CD14-positive monocyte (primary cell): ENCODE measurements around the gene FKBP5. TPM values are rescaled to one million over a fixed set of nuclear protein-coding genes. Genes with fewer than 3 reads are reported as not detected.
A peak's percentile ranks its signal among the peaks of the same experiment; 100 is the strongest.

ENCODE experiments used
- DNase-seq, 3 donors: peaks; one replicate each; pipeline ENCODE4 v3.0.0-alpha.2; 2011 to 2022
- H2AFZ ChIP-seq: 2 replicates; pipeline ENCODE4 v1.6.0; 2012; ENCODE audit warnings: mild to moderate bottlenecking, low read depth, low read length, inconsistent platforms; ENCODE audit not compliant: insufficient read depth, poor library complexity, severe bottlenecking
- H3K27ac ChIP-seq, 2 donors: 1 replicate in 1 of 2; 2 replicates in 1 of 2; pipeline ENCODE4 v1.5.1; 2012 to 2013; ENCODE audit warnings: low read length in 2 of 2, control low read depth in 1 of 2, inconsistent platforms in 1 of 2, low read depth in 1 of 2, mild to moderate bottlenecking in 1 of 2
- H3K27me3 ChIP-seq, 2 donors: one replicate each; pipeline versions ENCODE4 v1.6.0 to v1.6.1; 2011 to 2013; ENCODE audit warnings: low read length in 2 of 2; ENCODE audit not compliant: control insufficient read depth in 2 of 2, insufficient read depth in 2 of 2
- H3K36me3 ChIP-seq, 2 donors: replicated peaks in 1 of 2; 1 replicate in 1 of 2; 2 replicates in 1 of 2; pipeline versions ENCODE4 v1.5.1 to v1.6.1; 2012 to 2013; ENCODE audit warnings: low read length in 2 of 2, control low read depth in 1 of 2, inconsistent platforms in 1 of 2, mild to moderate bottlenecking in 1 of 2; ENCODE audit not compliant: insufficient read depth in 2 of 2, control insufficient read depth in 1 of 2
- H3K4me1 ChIP-seq, 2 donors: 1 replicate in 1 of 2; 2 replicates in 1 of 2; pipeline versions ENCODE4 v1.5.1 to v1.6.1; 2012 to 2013; ENCODE audit warnings: low read length in 2 of 2, control low read depth in 1 of 2, inconsistent platforms in 1 of 2, mild to moderate bottlenecking in 1 of 2, moderate library complexity in 1 of 2; ENCODE audit not compliant: insufficient read depth in 2 of 2, control insufficient read depth in 1 of 2
- H3K4me2 ChIP-seq: replicated peaks from 2 replicates; pipeline ENCODE3; 2012; ENCODE audit warnings: low read length, moderate library complexity, mild to moderate bottlenecking; ENCODE audit not compliant: poor library complexity, severe bottlenecking; ENCODE audit errors: extremely low read depth
- H3K4me3 ChIP-seq, 3 experiments: fragments of 200-600 bp in 1 of 3; sonication (generic) in 1 of 3; replicated peaks in 1 of 3; 1 replicate in 2 of 3; 2 replicates in 1 of 3; pipeline ENCODE4 v1.5.1; 2011 to 2013; ENCODE audit warnings: low read length in 3 of 3, mild to moderate bottlenecking in 3 of 3, control low read depth in 2 of 3, low read depth in 2 of 3, inconsistent platforms in 1 of 3, moderate library complexity in 1 of 3
- H3K79me2 ChIP-seq: 2 replicates; pipeline ENCODE4 v1.6.0; 2012; ENCODE audit warnings: mild to moderate bottlenecking, control low read depth, inconsistent platforms, low read length, moderate library complexity; ENCODE audit not compliant: insufficient read depth
- H3K9ac ChIP-seq: 2 replicates; pipeline ENCODE4 v1.6.0; 2017; ENCODE audit warnings: low read length, mild to moderate bottlenecking; ENCODE audit not compliant: insufficient read depth, poor library complexity, severe bottlenecking
- H3K9me3 ChIP-seq, 2 donors: replicated peaks in 1 of 2; 1 replicate in 1 of 2; 2 replicates in 1 of 2; pipeline versions ENCODE4 v1.5.1 to v1.6.1; 2012 to 2013; ENCODE audit warnings: low read length in 2 of 2, control low read depth in 1 of 2; ENCODE audit not compliant: control insufficient read depth in 1 of 2, insufficient read depth in 1 of 2
- H4K20me1 ChIP-seq: 2 replicates; pipeline ENCODE4 v1.6.0; 2012; ENCODE audit warnings: mild to moderate bottlenecking, low read length, control low read depth, moderate library complexity; ENCODE audit not compliant: insufficient read depth
- H3K27ac Mint-ChIP-seq, 7 donors: one replicate each; pipeline ENCODE4 v1.8.0; 2020; ENCODE audit warnings: mild to moderate bottlenecking in 7 of 7, mixed read lengths in 7 of 7, moderate library complexity in 6 of 7, inconsistent platforms in 2 of 7
- H3K27me3 Mint-ChIP-seq, 3 donors: one replicate each; pipeline ENCODE4 v1.8.0; 2021 to 2022; ENCODE audit warnings: low read depth in 3 of 3, mild to moderate bottlenecking in 3 of 3, mixed read lengths in 3 of 3, moderate library complexity in 3 of 3, inconsistent platforms in 1 of 3
- H3K36me3 Mint-ChIP-seq, 2 donors: one replicate each; pipeline ENCODE4 v1.8.0; 2020; ENCODE audit warnings: mixed read lengths in 2 of 2, inconsistent platforms in 1 of 2, mild to moderate bottlenecking in 1 of 2
- H3K4me1 Mint-ChIP-seq: one replicate; pipeline ENCODE4 v1.8.0; 2020; ENCODE audit warnings: mild to moderate bottlenecking, mixed read lengths
- H3K4me3 Mint-ChIP-seq, 2 donors: one replicate each; pipeline ENCODE4 v1.8.0; 2020; ENCODE audit warnings: mild to moderate bottlenecking in 2 of 2, mixed read lengths in 2 of 2, moderate library complexity in 1 of 2
- H3K9me3 Mint-ChIP-seq, 7 donors: one replicate each; pipeline ENCODE4 v1.8.0; 2020 to 2022; ENCODE audit warnings: mixed read lengths in 7 of 7, mild to moderate bottlenecking in 6 of 7, moderate library complexity in 6 of 7, inconsistent platforms in 2 of 7
- WGBS: methylation state at CpG from one replicate; pipeline ENCODE4 v1.1.5; 2013; ENCODE audit warnings: missing lambda C conversion rate; ENCODE audit not compliant: insufficient coverage; 5-methylcytosine and 5-hydroxymethylcytosine counted together
- intact Hi-C, 2 donors: fragments of 100-400 bp; cut with micrococcal nuclease; formaldehyde crosslinking; loops; one replicate each; pipeline versions ENCODE4 v1.15.0 to v1.15.1; 2023
- polyA plus RNA-seq, 3 donors: library from polyadenylated mRNA; depleted of rRNA in 1 of 3; unstranded in 2 of 3; stranded (reverse) in 1 of 3; fragments of 300-500 nt in 2 of 3; fragments of >200 nt in 1 of 3; fragmentation: Illumina TruSeq in 2 of 3; gene quantifications; 1 replicate in 2 of 3; 2 replicates in 1 of 3; pipeline ENCODE4 v1.2.3, GENCODE V29; 2012 to 2021
- TF ChIP-seq, protein P1 (sequence below): fragments of 200-600 bp; IDR thresholded peaks from one replicate; pipeline ENCODE4 v1.8.0; 2022; ENCODE audit warnings: antibody characterized with exemption, mild to moderate bottlenecking

FKBP5 gene
- polyA plus RNA-seq, 3 donors = 20.2 to 58.5 (median 56.9) TPM

DNA sequence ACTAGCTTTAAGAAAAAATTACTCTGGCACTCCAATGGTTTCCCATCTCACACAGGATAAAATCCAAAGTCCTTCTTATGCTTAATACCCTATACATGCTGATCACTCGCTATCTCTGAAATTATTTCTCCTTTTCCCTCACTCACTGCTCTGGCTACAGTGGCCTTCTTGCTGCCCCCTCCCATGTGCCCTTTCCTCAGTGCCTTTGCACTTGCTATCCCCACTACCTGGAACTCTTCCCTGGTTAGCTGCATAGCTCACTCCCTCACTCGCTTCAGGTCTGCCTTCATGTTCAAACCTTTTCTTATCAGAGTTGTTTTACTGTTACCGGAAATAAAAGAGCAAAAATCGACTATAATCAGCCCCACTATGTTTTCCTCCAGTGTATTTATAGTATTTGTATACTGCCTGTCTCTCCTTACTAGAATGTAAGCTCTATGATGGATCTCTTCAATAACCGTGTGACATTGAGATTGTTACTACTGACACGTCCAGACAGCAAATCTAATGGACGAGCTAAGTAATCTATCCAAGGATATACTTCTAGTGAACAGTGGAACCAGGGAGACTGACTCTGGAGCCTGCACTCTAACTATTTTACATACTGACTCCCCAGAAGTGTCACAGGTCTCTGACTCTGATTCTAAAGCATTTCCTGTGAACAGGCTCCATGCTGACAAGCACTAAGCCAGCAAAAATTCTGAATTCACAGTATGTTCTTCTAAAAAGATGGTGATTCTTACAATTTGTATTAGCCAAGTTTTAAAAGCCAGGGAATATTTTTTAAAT is 25.1 kb downstream of the FKBP5 start:
- intact Hi-C loops = no loop called here
- Histone ChIP-seq H3K9me3 (no peaks in the 10 kb centered on the region), H3K4me1 (peaks cover 6 to 8% of the 10 kb centered on the region in 2 donors), H3K9ac (no peak overlapping the region), H3K36me3 (no peaks in the 10 kb centered on the region), H3K4me3 (no peak overlapping the region), H4K20me1 (peaks cover 95% of the 10 kb centered on the region), H3K27me3 (no peaks in the 10 kb centered on the region), H3K79me2 (peaks cover 98% of the 10 kb centered on the region), H3K27ac (peak overlapping the region in 1 of 2 donors; percentile 65), H3K4me2 (no peak overlapping the region), H2AFZ (no peak overlapping the region)
- H3K9me3 Mint-ChIP-seq = no peaks in the 10 kb centered on the region
- TF ChIP-seq, protein P1, sequence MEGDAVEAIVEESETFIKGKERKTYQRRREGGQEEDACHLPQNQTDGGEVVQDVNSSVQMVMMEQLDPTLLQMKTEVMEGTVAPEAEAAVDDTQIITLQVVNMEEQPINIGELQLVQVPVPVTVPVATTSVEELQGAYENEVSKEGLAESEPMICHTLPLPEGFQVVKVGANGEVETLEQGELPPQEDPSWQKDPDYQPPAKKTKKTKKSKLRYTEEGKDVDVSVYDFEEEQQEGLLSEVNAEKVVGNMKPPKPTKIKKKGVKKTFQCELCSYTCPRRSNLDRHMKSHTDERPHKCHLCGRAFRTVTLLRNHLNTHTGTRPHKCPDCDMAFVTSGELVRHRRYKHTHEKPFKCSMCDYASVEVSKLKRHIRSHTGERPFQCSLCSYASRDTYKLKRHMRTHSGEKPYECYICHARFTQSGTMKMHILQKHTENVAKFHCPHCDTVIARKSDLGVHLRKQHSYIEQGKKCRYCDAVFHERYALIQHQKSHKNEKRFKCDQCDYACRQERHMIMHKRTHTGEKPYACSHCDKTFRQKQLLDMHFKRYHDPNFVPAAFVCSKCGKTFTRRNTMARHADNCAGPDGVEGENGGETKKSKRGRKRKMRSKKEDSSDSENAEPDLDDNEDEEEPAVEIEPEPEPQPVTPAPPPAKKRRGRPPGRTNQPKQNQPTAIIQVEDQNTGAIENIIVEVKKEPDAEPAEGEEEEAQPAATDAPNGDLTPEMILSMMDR = no peak
- H3K36me3 Mint-ChIP-seq = peaks cover 0 to 3% of the 10 kb centered on the region in 2 donors
- no peak for DNase-seq
- WGBS = 89% methylated on average over 3 of the region's 7 CpGs
- peaks cover 8% of the 10 kb centered on the region for H3K4me1 Mint-ChIP-seq
- H3K27ac Mint-ChIP-seq = no peak overlapping the region
- no peaks in the 10 kb centered on the region for H3K27me3 Mint-ChIP-seq
- no peak overlapping the region for H3K4me3 Mint-ChIP-seq

DNA sequence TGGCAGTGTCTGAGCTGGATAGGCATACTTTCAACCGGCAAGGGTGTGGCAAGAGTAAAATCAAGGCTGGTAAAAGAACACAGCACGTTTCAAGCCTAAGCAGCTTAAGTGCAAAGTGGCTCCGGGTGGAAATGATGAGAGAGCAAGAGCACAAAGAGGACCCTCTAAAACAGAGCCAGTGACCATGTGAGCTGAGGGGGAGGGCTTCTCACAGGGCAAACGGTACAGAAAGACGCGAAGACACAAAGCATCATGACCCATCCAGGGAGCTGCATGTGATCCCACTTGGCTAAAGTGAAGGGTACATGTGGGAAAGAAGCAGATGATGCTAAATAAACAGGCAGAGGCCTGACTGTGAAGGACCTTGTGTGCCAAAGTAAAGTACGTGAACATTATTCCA is 25.7 kb downstream of the FKBP5 start:
- Histone ChIP-seq H3K79me2 (peaks cover 98% of the 10 kb centered on the region), H2AFZ (no peak overlapping the region), H3K9me3 (no peaks in the 10 kb centered on the region), H3K36me3 (no peaks in the 10 kb centered on the region), H3K4me1 (peaks cover 2 to 4% of the 10 kb centered on the region in 2 donors), H3K27ac (peak overlapping the region in 1 of 2 donors; percentile 65), H3K9ac (no peak overlapping the region), H3K27me3 (no peaks in the 10 kb centered on the region), H4K20me1 (peaks cover 95% of the 10 kb centered on the region), H3K4me3 (no peak overlapping the region), H3K4me2 (no peak overlapping the region)
- H3K4me3 Mint-ChIP-seq = no peak overlapping the region
- H3K4me1 Mint-ChIP-seq = peaks cover 4% of the 10 kb centered on the region
- DNase-seq = no peak
- intact Hi-C loops = no loop called here
- 84% methylated on average over 7 of the region's 7 CpGs for WGBS
- H3K36me3 Mint-ChIP-seq = peaks cover 0 to under 1% of the 10 kb centered on the region in 2 donors
- H3K27me3 Mint-ChIP-seq = no peaks in the 10 kb centered on the region
- TF ChIP-seq, protein P1 = no peak
- H3K9me3 Mint-ChIP-seq = no peaks in the 10 kb centered on the region
- no peak overlapping the region for H3K27ac Mint-ChIP-seq
